Kasumi-1 (cell line): ENCODE results near the gene PYGB.

Experiments used
- DNase-seq, 2 experiments: peaks; one replicate each; lab custom pipeline; 2025; lab: John Stamatoyannopoulos, UW

PYGB gene

DNA sequence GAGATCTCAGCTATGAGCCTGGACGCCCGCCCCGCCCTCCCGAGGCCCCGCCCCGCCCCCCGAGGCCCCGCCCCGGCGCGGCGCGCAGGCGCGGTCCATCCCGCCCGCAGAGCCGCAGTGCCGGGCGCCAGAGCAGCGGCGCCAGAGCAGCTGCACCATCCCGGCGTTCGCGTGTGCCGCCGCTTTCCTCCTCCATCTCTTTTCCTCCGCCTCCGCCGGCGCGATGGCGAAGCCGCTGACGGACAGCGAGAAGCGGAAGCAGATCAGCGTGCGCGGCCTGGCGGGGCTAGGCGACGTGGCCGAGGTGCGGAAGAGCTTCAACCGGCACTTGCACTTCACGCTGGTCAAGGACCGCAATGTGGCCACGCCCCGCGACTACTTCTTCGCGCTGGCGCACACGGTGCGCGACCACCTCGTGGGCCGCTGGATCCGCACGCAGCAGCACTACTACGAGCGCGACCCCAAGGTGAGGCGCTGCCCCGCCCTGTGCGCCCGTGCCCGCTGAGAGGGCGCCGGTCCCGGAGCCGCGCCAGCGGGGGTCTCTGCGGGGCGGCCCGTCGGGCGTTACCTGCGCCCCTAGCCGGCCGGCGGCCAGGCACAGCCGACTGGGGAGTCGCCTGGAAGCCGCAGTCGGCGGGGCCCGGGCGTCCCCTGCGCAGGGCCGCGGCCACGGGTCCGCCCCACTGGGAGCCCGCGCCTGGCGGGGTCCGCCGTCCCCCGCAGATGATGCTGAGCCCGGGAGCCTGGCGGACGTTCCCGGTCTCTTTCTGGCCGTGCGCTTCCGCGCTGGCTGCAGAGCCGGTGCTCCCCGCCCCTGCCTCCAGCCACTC, at the start of gene PYGB:
TSS of gene PYGB (plus strand) at position 130 of the 830 bp plus-strand sequence. CDS start at position 224, 94 bp downstream.
- peak; percentile 72 to 73 for DNase-seq

DNA sequence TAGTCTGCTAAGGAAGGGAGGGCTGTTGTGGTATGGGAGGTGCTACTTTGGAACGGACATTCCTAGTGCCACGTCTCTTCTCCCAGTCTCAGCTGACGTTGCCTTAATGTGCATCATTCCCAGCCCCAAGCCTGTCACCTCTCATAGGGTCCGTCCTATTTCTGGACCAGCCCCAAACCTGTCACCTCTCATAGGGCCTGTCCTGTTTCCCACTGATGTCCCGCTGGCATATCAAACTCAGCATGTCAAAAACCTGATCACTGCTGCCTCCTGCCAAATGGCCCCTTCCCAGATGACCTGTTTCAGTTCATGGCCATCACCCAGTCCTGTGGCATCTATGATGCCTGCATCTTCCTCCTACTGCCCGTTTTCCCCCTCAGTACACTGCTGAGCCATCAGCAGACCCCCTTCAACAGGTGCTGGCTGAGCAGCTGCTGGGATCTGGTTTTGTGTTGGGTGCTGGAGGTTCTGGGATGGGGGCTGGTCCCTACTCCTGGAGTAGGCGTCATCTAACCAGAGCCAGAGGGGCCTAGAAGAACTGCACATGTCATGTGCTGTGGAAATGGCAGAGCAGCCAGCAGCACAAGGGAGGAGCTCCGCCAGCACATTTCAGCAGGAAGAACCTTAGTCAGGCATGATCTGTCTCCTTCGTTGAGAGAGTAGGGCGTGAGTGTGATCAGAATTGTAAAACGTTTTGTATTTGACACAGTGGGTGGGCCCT, 49.1 kb upstream of the PYGB start:
- DNase-seq: no peak

DNA sequence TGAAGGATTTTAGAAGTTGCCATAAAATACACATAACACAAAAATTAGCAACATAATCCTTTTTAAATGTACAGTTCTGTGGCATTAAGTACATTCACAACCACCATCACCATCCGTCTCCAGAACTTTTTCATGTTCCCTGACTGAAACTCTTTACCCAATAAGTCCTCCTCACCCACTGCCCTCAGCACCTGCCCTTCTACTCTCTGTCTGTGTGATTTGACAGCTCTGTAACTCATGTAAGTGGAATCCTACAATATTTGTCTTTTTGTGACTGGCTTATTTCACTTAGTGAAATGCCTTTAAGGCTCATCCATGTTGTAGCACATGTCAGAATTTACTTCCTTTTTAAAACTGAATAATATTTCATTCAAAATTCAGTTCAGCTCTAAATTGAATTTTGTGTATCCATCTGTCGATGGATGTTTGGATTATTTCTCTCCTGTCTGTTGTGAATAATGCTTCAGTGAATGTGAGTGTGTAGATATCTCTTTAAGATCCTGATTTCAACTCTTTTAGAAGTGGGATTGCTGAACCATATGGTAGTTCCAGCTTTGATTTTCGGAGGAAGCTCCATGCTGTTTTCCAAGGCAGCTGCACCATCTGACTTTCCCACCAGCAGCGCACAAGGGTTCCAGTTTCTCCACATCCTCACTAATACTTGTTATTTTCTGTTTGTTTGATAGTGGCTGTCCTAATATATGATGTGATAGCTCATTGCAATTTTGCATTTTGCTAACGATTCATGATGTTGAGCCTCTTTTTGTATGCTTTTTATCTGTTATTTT, 48.2 kb upstream of the PYGB start:
- no peak for DNase-seq

DNA sequence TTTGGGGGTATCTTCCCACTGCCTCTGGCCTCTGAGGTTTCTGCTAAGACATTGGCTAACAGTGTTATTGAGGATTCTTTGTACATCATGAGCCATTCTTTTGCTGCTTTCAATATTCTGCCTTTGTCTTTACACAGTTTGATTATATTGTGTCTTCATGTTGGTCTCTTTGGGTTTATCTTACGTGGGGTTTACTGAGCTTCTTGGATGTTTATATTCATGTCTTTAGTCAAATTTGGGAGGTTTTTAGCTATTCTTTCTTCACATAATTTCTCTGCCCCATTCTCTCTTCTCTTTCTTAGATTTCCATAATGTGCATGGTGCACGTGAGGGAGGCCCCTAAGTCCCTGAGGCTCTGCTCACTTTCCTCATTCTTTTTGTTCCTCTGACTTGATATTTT, 44.8 kb upstream of the PYGB start:
- DNase-seq: no peak

DNA sequence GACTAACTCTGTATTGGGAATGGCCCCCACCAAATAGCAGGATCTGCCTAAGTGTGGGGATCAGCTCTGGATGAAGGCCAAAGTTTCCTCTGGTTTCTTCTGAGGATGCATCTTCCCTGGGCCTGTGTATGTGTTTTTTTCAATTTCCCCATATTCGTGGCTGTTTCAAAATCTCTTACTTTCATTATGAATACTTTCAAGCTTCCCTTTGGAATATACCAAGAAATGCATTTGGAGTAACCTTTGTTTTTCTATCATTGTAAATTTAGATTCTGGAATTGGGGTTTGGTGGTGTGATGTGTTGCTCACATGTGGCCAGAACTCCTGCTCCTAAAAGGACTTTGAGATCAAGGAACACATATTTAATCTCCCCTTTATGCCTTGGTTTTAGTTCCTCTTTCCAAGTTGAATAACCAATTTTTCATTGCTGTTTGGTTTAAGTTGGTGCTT, 44.0 kb upstream of the PYGB start:
- DNase-seq: peak in 1 of 2 experiments; percentile 27

DNA sequence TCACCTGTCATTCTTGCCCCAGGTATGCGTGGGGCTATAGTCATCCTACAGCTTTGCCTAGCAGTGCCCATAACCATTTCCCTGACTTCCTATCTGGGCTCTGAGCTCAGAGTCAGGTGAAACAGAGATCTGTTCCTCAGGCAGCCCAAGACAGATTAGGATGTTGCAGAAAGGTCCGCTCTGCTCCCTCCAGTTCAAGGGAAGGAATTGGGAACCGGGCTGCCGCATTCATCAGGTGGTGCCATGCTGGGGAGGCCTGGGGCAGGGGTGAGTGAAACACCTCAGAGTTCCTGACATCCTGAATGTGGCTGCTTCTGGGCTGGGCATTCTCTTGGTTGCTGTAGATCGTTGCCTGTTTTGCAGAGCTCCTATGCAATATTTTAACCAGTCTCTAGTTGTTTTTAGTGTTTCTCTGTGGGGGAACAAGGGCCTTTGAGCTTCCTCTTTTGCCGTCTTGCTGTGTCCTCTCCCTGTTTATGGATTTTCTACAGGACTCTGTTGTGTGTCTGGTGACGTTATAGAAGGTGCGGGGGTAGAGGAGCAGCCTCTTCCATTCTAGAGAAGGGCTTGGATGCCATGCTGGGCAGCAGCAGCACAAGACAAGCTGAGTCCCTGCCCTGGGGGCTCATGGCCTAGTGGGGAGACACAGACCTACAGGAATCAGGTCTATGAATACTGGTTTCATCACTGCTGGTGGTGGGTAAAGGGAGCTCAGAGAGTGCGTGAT, 43.2 kb upstream of the PYGB start:
- peak; percentile 67 to 75 for DNase-seq

DNA sequence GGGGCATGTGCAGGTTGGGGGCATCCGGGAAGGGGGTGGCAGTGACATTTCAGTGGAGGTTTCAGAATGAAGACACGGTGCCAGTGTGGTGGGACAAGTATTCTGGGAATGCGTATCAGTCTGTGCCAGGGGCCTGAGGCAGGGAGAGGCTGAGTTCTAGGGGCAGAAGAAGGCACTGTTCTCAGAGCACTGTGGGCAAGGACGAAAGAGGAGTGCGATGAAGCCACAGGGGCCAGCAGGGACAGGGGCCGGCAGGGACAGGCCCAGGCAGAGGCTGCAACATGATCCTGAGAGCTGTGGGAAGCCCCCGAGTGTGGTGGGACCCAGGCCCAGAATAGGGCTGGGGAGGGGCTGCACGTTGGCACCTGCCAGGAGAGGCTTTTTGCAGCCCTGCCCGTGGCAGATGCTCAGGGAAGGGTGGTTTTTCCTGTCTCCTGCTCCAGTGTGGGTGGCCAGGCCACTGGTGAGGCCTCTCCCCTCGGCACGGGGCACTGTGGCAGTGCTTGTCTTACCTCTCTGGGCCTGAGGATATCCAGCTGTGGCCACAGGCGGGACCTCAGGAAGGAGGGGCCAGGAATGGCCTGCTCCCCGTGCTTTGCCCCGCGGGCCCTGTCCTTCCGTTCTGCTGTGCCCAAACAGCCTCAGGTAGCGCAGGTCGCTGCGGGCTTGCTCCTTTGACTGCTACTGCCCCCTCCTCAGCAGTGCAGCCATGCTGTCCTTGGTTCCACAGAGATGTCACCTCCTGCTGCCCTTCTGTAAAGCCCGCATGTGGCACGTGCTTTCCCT, 42.4 kb upstream of the PYGB start:
- DNase-seq: no peak

DNA sequence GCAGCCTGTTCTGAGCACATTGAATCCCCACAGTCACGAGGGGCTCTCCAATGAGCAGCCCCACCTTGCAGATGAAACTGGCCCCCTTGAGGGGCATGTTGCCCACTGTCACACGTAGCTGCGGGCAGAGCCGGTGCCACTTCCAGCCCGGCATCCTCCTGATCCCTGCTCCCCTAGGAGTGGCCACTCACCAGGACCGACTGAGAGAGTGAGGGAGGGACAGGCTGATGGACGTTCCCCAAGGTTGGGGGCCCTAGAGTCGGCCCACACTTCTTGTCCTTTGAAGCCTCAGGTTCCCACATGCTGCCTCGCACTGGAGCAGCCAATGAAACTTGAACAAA, 41.9 kb upstream of the PYGB start:
- no peak for DNase-seq

DNA sequence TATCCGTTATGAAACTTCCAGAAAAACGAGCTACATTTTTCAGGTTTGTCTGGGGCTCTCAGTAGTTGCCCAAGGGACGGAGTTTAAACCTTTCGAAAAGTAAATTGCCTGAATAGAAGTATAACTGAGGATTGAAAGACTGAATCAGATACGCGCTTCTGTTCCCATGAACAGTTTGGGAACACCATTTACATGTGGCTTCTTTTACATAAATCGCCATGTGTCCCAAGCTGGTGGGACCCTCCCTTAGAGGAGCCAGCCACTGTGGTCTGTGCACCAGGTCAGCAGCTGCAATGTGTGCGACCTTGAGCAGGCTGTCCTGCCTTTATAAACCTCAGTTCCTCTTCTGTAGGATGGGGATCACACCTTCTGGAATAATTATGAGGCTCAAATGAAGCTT, 41.3 kb upstream of the PYGB start:
- no peak for DNase-seq

DNA sequence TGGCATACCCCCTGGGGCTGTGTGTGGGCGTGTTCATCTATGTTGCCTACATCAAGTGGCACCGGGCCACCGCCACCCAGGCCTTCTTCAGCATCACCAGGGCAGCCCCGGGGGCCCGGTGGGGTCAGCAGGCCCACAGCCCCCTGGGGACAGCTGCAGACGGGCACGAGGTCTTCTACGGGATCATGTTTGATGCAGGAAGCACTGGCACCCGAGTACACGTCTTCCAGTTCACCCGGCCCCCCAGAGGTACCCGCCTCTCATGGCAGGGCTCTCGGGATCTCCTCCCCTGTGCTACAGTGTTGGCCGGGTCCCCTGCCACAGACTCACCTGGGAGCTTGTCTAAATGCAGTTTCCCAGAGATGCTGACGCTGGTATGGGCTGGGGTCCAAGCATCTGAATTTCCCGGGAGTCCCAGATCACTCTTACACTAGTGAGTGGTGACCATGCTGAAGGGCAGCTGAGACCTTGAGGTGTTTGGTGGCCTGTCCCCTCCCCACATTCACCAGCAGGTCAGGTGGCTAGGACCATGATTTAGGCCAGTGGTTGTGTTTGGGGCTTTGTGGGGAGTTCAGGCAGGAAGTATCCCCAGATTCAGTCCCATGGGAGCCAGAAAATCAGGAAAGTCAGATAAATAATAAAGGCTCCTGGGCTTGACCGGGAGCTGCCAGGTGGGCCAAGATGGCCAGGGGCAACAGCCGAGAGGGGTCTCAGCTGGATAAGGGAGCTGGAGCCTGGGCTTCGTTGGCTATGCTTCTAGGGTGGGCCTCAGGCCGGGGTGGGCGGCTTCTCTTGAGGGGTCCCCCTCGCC, 40.5 kb upstream of the PYGB start:
- DNase-seq: no peak

DNA sequence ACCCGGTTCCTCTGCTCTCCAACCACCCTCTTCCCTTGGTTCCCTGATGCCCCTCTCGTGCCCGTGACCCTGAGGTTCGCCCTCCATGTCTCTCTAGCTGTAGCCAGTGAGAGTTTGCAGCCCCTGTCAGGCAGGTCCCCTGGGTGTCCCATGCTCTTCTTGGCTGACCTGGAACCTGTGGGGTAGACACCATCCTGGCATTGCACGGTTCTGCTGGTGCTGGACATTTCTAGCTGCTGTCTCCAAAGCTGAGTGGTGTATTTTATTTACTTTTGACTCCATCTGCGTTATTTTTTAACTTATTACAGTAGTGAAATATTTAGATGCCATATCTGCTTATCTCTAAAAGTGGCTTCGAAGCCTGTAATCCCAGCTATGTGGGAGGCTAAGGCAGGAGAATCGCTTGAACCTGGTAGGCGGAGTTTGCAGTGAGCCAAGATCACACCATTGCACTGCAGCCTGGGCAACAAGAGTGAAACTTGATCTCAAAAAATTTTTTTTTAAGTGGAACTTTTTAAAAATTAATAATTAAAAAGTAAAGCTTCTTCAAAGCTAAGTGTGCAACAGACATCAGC, 39.8 kb upstream of the PYGB start:
- no peak for DNase-seq

DNA sequence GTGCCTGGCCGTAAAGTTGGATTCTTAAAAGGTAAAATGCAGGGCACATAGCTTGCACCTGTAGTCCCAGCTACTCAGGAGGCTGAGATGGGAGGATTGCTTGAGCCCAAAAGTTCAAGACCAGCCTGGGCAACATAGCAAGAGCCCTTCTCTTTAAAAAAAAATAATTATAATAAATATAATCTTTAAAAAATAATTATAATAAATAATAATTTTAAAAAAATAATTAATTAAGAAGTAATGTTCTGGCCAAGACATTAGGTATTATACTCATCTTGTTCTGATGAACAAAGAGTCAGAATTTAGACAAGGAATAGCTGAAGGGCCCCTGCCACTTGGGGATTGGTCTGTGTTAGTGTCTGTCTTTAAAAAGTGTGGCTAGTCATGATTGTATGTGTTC, 38.5 kb upstream of the PYGB start:
- no peak for DNase-seq

DNA sequence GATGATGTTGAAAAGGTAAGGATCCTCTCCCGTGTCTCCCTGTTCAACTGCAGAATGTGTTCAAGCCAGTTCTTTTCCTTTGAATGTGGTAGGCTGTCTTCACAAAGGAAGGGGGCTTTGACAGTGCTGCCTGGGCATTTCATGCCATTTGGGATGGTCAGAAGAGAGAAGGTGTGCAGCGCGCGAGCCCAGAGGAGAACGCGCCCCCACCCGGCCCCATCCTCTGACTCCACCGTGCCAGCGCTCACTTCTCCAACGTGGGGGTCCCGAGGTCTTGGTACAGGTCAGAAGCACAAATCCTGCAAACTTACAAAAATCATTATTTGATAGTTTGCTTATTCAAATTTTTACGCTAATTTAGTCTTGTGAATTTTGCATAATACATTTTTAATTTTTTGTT, 38.0 kb upstream of the PYGB start:
- no peak for DNase-seq

DNA sequence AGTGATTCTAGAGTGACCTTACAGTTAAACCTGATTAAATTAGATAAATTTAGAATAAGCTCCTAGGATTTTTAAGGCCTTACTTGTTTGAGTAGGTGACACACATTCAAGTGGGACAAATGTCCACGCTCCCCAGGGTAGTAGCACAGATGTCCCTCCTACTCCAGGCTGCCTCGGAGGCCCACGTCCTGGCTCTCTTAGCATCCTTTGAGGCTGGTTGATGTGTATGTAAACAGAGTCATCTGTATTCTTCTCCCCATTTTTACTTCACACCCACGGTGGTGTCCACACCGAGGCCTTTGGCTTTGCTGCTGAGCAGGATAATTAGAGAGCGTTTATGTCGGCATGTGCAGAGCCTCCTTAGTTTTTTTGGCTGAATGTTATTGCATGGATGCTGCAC, 36.6 kb upstream of the PYGB start:
- no peak for DNase-seq

DNA sequence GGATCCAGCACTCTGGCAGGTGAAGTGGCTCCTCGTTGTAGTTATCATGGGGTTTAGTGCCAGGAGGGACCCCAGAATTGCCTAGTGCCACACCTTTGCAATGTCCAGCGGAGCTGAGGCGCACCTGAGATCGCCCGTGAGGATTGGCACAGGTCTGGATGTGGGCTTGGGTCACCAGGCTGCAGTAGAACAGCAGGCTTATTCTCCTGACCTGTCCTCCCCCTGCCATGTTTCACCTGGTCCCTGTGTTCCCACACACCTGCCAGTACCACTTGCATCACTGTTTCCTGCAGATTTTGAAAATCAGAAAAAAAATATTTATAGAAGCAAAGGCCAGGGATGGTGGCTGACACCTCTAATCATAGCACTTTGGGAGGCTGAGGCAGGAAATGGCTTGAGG, 35.6 kb upstream of the PYGB start:
- no peak for DNase-seq

DNA sequence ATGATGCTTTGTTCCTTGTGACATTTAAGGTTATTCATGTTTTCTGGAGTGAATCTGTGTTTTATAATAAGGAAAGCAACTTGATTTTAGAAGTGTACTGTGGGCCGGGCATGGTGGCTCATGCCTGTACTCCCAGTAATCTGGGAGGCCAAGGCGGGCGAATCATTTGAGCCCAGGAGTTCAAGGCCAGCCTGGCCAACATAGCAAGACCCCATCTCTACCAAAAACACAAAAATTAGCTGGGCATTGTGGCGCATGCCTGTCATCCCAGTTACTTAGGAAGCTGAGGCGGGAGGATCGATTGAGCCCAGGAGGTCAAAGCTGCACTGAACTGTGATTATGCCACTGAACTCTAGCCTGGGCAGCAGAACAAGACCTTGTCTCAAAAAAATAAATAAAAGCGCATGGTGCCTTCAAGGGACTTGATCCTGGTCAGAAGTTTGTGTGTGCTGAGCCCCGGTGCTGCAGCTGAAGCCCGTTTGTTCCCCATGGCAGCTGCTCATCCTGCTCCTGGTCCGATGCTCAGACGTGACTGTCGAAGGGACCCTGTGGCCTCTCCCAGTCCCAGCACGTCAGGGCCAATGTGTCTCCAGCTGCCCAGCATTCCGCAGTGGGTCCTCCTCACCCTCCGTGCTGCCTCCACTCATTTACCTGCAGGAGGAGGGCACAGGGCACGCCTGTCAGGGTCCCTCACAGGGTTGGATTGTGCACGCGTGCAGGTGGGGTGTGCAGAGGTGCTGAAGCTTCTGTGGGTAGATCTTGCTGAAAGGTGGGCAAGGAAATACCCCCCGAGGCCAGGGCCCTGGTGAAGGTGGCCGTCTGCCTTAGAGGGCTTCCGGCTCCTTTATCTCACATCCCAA, 34.1 kb upstream of the PYGB start:
- DNase-seq: no peak

DNA sequence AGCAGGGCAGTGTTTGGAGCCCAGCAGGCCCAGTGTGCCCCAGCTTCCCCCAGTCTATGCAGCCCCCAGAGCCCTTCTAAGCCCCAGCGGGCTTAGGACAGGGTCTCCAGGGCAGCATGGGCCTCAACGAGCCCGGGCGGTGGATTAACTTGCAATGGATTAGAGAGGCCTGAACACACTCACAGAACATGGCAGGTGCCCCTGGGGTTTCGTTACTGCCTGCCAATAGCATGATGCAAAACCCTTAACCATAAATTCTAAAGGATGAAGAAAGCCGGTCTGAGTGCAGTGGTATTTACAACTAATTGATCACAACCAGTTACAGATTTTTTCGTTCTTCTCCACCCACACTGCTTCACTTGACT, 33.5 kb upstream of the PYGB start:
- no peak for DNase-seq

DNA sequence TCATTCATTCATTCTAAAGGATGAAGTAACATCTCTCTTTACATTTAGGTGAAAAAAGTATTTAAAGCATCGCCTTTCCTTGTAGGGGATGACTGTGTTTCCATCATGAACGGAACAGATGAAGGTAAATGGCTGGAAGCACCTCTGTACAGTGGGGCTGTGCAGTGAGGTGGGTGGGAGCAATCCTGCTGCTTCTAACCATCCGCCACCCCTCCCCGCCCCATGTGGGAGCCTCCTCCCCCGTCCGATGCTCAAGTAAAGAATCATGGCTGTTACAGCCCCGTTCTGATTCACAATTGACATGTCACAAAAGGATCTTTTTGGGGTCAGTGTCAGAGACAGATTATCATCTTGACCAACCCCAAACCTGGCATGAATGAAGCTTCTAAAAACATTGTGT, 33.1 kb upstream of the PYGB start:
- DNase-seq: no peak

DNA sequence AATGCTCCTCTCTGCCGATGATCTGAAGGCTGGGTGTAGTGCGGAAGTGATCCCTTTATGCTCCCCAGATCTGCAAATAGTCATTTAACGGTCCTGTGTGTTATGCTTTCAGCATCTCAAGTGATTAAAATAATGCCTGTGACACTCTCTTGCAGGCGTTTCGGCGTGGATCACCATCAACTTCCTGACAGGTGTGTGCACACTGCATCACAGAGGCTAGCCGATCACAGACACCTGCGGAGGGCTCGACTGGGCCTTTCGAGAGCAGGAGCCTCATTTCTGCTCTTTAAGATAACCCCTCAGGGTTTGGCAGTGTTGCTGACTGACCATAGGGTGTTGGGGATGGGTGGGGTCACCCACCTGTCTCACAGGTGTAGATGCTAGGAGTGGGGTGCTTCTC, 32.4 kb upstream of the PYGB start:
- DNase-seq: no peak
